Adrenal gland (tissue), 19 donors: ENCODE measurements around the gene FBN3. TPM values are rescaled to one million over a fixed set of nuclear protein-coding genes. Genes with fewer than 3 reads are reported as not detected.

Source experiments
- DNase-seq, 7 donors: peaks; one replicate each; pipeline ENCODE4 v3.0.0-alpha.2; 2019 to 2020
- H3K27ac ChIP-seq, 5 donors: fragments of 200-600 bp; sonication (generic) in 4 of 5; 1 replicate in 3 of 5; 2 replicates in 2 of 5; pipeline versions ENCODE4 v1.5.1 to v1.8.0; 2016 to 2020; ENCODE audit warnings: mild to moderate bottlenecking in 1 of 5
- H3K27me3 ChIP-seq: fragments of 200-600 bp; 2 replicates; pipeline ENCODE4 v1.8.0; 2021
- H3K36me3 ChIP-seq, 2 donors: fragments of 200-600 bp; replicated peaks in 1 of 2; 1 replicate in 1 of 2; 2 replicates in 1 of 2; pipeline versions ENCODE4 v1.5.1 to v1.8.0; 2018 to 2022
- H3K4me1 ChIP-seq, 2 donors: fragments of 200-600 bp; replicated peaks in 1 of 2; 1 replicate in 1 of 2; 2 replicates in 1 of 2; pipeline versions ENCODE4 v1.5.1 to v1.8.0; 2018 to 2021
- H3K4me3 ChIP-seq, 4 donors: fragments of 200-600 bp; sonication (generic) in 3 of 4; one replicate each; pipeline ENCODE4 v1.5.1; 2016 to 2018
- H3K9me3 ChIP-seq, 3 donors: fragments of 200-600 bp; sonication (generic) in 1 of 3; replicated peaks in 1 of 3; 1 replicate in 2 of 3; 2 replicates in 1 of 3; pipeline versions ENCODE4 v1.5.1 to v1.8.0; 2016 to 2021
- POLR2A ChIP-seq, 2 donors: fragments of 450-650 bp; IDR thresholded peaks; one replicate each; pipeline ENCODE4 v1.6.1; 2017; ENCODE audit warnings: antibody characterized with exemption in 2 of 2, mild to moderate bottlenecking in 2 of 2, moderate library complexity in 1 of 2
- WGBS, 4 donors: extraction: QIAGEN DNeasy Blood & Tissue Kit in 2 of 4; methylation state at CpG; one replicate each; pipeline versions ENCODE4 v1.1.5 to v1.1.7; 2013 to 2017; 5-methylcytosine and 5-hydroxymethylcytosine counted together
- intact Hi-C, 2 donors: fragments of 100-400 bp; cut with DNase I; formaldehyde crosslinking; loops; one replicate each; pipeline versions ENCODE4 v1.14.1 to v1.15.0; 2022 to 2023
- long read RNA-seq, 10 donors: library from polyadenylated mRNA in 3 of 10; unstranded in 2 of 10; stranded (forward) in 1 of 10; transcript quantifications; one replicate each; pipeline ENCODE4 v2.0.0 and lab custom pipeline, GENCODE V29; 2021 to 2026
- polyA plus RNA-seq, 3 donors: library from polyadenylated mRNA; stranded (reverse); fragments of 200-250 nt in 2 of 3; fragments of 350-450 nt in 1 of 3; fragmentation: Illumina TruSeq in 1 of 3; extraction: RNeasy Lipid Tissue Mini Kit (QIAGEN cat#74804) in 1 of 3; gene quantifications; one replicate each; pipeline ENCODE4 v1.2.3, GENCODE V29; 2013 to 2014
- total RNA-seq, 9 donors: library from RNA; depleted of rRNA in 4 of 9; stranded (reverse); fragments of >200 nt in 4 of 9; fragments of 120-200 nt in 1 of 9; fragmentation: NEBNext Ultra II Directional in 1 of 9; extraction: Animal tissue kit (Norgen Biotek cat#: 25700) in 1 of 9; gene quantifications; one replicate each; pipeline versions ENCODE4 v1.1.0 to v1.2.4, GENCODE V29; 2013 to 2023
- TF ChIP-seq, protein P1 (sequence below), 6 experiments: fragments of 450-650 bp in 4 of 6; fragments of 200-600 bp in 2 of 6; sonication (generic) in 1 of 6; IDR thresholded peaks; 1 replicate in 5 of 6; 2 replicates in 1 of 6; pipeline versions ENCODE4 v1.5.1 to v1.8.0; 2016 to 2021; ENCODE audit warnings: antibody characterized with exemption in 6 of 6, mild to moderate bottlenecking in 2 of 6, moderate library complexity in 1 of 6
- donor health status: healthy with polysubstance abuse.
- donor health status: Bipolar disorder and iron deficiency.
- donor health status: DM: yes; HTN: yes; CAD: no.
- donor health status: DM: no; HTN: no; CAD: no.
- donor health status: DM: no; HTN: no; CAD: no.
- donor health status: DM: yes; HTN: yes; CAD: no.

The FBN3 gene
- total RNA-seq (under 1 TPM in 2 of 9 donors, not detected in 7; 0.04 to 0.28 TPM), polyA plus RNA-seq (under 1 TPM in 2 of 3 donors, not detected in 1; 0.03 to 0.64 TPM)
- long read RNA-seq, donor 1: 0 reads
- long read RNA-seq, donor 2: 0 reads
- long read RNA-seq, donor 3: 0 reads
- long read RNA-seq, donor 4: 0 reads
- long read RNA-seq, donor 5: 0 reads
- long read RNA-seq, donor 6: 0 reads
- long read RNA-seq, donor 7: 0 reads
- long read RNA-seq, donor 8: 0 reads
- long read RNA-seq, donor 9: 0 reads
- long read RNA-seq, donor 10: 0 reads

DNA sequence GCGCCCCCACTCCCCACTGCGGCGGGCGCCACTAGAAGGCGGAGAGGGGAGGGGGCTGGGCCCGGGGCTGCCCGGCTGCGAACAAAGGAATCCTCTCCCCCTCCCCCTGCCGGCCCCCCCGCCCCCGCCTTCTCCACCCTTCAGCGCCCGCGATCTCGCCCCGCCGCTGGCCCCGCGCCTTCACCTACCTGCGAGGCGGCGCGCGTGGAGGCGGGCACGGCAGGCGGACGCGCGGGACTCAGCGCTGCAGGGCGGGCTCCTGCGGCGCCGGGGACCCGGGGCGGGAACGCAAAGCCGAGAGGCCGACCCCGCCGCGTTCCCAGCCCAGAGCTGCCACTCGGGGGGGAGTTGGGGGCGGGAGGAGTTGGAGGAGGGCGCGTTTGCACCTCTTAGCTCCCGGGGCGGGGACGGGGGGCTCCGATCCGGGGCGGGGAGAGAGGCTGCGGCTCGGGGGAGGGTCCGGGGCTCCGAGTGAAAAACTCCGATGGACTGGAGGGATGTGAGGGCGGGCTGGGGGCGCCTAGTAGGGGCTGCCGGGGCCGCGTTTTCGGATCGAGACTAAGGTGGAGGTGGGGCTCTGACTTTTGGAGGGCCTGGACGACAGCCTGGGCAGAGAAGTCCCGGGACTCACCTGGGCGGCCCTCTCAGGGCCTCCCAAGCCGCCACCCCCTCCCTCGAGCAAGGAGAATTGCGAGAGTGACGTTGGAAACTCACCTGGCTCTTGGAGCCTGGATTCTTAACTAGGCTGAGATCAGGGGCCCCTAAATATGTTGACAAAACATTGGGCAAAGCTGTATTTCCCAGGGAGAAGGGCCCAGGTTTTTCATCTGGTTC lies at the start of gene FBN3:
TSS of gene FBN3 (minus strand) at position 332 of the 834 bp plus-strand sequence. CDS start 2,112 bp downstream, outside the sequence.
- DNase-seq: no peak
- no peaks in the 10 kb centered on the region for H3K9me3 ChIP-seq
- H3K36me3 ChIP-seq: no peaks in the 10 kb centered on the region
- intact Hi-C loops: no loop called here
- peak within 1 kb of the TSS in 1 of 4 donors; percentile 19 for H3K4me3 ChIP-seq
- H3K27ac ChIP-seq: no peak within 1 kb of the TSS
- H3K4me1 ChIP-seq: peaks cover under 1 to 9% of the 10 kb centered on the region in 2 donors
- WGBS, 4 donors: 6 to 60% (median 7%) methylated on average over 1 to 71 of the region's 72 CpGs
- TF ChIP-seq POLR2A (IDR thresholded peaks at IDR 0.05): no peak
- TF ChIP-seq, protein P1, sequence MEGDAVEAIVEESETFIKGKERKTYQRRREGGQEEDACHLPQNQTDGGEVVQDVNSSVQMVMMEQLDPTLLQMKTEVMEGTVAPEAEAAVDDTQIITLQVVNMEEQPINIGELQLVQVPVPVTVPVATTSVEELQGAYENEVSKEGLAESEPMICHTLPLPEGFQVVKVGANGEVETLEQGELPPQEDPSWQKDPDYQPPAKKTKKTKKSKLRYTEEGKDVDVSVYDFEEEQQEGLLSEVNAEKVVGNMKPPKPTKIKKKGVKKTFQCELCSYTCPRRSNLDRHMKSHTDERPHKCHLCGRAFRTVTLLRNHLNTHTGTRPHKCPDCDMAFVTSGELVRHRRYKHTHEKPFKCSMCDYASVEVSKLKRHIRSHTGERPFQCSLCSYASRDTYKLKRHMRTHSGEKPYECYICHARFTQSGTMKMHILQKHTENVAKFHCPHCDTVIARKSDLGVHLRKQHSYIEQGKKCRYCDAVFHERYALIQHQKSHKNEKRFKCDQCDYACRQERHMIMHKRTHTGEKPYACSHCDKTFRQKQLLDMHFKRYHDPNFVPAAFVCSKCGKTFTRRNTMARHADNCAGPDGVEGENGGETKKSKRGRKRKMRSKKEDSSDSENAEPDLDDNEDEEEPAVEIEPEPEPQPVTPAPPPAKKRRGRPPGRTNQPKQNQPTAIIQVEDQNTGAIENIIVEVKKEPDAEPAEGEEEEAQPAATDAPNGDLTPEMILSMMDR (IDR thresholded peaks at IDR 0.05): no peak
- peaks cover 50% of the 10 kb centered on the region for H3K27me3 ChIP-seq

DNA sequence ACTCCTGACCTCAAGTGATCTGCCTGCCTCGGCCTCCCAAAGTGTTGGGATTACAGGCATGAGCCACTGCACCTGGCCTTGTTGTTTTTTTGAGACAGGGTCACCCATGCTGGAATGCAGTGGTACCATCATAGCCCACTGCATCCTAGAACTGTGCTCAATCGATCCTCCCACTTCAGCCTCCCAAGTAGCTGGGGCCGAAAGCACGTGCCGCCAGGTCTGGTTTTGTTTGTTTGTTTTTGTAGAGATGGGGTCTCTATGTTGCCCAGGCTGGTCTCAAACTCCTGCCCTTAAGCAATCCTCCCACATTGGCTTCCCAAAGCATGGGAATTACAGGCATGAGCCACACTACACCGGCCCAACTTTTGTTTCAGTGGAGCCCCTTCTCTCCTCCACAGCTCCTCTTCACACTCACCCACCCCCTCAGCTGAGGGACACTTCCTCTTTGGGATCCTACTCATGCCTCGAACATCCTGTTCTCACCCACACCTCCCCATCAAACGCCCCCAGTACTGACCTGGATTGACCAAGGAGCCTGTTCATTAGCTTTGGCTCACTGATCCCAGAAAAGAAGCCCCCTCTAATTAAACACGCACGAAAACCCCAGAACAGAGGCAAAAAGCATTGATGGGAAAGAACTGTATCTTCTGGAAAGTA lies 47.0 kb upstream of the FBN3 start:
- Histone ChIP-seq H3K4me1 (peaks cover 0 to 5% of the 10 kb centered on the region in 2 donors), H3K4me3 (no peak overlapping the region), H3K9me3 (no peaks in the 10 kb centered on the region), H3K27ac (no peak overlapping the region), H3K36me3 (no peaks in the 10 kb centered on the region), H3K27me3 (no peaks in the 10 kb centered on the region)
- intact Hi-C loops: no loop called here
- no peak for DNase-seq
- TF ChIP-seq POLR2A (IDR thresholded peaks at IDR 0.05): no peak
- TF ChIP-seq, protein P1 (IDR thresholded peaks at IDR 0.05): no peak
- 58 to 70% (median 60%) methylated on average over 10 of the region's 10 CpGs for WGBS, 4 donors

DNA sequence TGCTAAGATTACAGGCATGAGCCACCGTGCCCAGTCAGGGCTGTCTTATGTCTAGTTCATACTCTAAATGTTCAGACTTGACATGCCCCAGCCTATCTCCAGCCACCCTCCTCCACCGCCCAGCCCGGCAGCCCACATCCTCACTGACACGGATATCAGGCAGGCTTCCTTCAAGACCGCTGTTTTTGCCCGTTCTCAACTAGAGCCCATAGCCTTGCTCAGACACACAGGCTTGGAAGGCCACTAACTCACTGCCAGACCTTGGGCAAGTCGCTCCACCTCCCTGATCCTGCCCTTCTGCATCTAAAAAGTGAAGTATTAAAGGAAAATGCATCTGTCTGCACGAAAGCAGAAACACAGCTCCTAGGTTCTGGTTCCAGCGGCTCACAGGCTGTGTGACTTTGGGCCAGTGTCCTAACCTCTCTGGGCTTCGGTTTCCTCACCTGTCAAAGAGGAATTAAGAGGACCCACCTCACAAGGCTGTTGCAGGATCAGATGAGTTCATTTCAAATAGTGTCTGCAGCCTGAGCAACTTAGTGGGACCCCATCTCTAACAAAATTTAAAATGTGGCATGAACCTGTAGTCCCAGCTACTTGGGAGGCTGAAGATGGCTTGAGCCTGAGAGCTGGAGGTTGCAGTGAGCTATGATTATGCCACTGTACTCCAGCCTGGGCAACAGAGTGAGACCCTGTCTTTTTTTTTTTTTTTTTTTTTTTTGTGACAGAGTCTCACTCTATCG lies 45.3 kb upstream of the FBN3 start:
- DNase-seq: peak in 1 of 7 donors; percentile 5
- 33 to 57% (median 35%) methylated on average over 8 to 11 of the region's 11 CpGs for WGBS, 4 donors
- intact Hi-C loops: no loop called here
- TF ChIP-seq, protein P1 (IDR thresholded peaks at IDR 0.05): no peak
- TF ChIP-seq POLR2A (IDR thresholded peaks at IDR 0.05): no peak
- no peaks in the 10 kb centered on the region for H3K36me3 ChIP-seq
- peak overlapping the region in 3 of 5 donors; percentile 2 to 69 (median 16) for H3K27ac ChIP-seq
- no peaks in the 10 kb centered on the region for H3K27me3 ChIP-seq
- peak overlapping the region in 1 of 4 donors; percentile 34 for H3K4me3 ChIP-seq
- peaks cover 0 to 5% of the 10 kb centered on the region in 2 donors for H3K4me1 ChIP-seq
- no peaks in the 10 kb centered on the region for H3K9me3 ChIP-seq
